Esophagus muscularis mucosa (tissue), 3 donors: ENCODE measurements around the gene ARFRP1.

Experiments
- EP300 ChIP-seq: sonication (generic); formaldehyde crosslinking; IDR thresholded peaks from one replicate; pipeline ENCODE4 v1.6.1; 2017; ENCODE audit warnings: antibody characterized with exemption
- TF ChIP-seq, protein P1 (sequence below), 3 experiments: fragments of 200-600 bp in 2 of 3; fragments of 450-650 bp in 1 of 3; sonication (generic) in 2 of 3; IDR thresholded peaks; one replicate each; pipeline ENCODE4 v1.5.1; 2017 to 2019; ENCODE audit warnings: antibody characterized with exemption in 3 of 3, mild to moderate bottlenecking in 2 of 3, moderate library complexity in 1 of 3

DNA sequence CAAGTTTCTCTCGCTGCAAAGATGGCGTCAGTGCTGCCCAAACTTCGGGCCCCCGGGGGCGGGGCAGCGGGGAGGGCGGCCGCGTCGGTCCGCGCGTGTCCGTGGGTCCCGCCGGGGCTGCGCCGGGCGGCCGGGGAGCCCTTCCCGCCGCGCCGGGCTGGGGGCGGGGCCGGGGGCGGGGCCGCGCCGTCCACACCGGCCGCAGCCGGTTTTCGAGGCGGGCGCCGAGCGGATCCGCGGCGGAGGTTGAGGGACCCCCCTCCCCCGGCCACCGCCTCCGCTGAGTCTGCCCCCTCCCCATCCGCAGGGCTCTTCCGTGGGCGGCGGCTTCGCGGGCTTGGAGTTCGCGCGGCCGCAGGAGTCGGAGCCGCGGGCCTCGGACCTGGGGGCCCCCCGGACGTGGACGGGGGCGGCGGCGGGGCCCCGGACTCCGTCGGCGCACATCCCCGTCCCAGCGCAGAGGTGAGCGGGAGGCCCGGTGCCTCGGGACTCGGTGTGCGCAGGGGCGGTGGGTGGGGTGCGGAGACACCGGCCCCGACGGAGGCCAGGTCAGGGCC lies 32.4 kb upstream of the ARFRP1 start:
- TF ChIP-seq, protein P1, sequence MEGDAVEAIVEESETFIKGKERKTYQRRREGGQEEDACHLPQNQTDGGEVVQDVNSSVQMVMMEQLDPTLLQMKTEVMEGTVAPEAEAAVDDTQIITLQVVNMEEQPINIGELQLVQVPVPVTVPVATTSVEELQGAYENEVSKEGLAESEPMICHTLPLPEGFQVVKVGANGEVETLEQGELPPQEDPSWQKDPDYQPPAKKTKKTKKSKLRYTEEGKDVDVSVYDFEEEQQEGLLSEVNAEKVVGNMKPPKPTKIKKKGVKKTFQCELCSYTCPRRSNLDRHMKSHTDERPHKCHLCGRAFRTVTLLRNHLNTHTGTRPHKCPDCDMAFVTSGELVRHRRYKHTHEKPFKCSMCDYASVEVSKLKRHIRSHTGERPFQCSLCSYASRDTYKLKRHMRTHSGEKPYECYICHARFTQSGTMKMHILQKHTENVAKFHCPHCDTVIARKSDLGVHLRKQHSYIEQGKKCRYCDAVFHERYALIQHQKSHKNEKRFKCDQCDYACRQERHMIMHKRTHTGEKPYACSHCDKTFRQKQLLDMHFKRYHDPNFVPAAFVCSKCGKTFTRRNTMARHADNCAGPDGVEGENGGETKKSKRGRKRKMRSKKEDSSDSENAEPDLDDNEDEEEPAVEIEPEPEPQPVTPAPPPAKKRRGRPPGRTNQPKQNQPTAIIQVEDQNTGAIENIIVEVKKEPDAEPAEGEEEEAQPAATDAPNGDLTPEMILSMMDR (IDR thresholded peaks at IDR 0.05), result no peak
- no peak for TF ChIP-seq EP300
